T-helper 9 cell (primary cell): ENCODE measurements around the gene NOS1.

ENCODE experiments used
- DNase-seq: peaks from one replicate; pipeline ENCODE4 v3.0.0-alpha.2; 2020

NOS1 gene

DNA sequence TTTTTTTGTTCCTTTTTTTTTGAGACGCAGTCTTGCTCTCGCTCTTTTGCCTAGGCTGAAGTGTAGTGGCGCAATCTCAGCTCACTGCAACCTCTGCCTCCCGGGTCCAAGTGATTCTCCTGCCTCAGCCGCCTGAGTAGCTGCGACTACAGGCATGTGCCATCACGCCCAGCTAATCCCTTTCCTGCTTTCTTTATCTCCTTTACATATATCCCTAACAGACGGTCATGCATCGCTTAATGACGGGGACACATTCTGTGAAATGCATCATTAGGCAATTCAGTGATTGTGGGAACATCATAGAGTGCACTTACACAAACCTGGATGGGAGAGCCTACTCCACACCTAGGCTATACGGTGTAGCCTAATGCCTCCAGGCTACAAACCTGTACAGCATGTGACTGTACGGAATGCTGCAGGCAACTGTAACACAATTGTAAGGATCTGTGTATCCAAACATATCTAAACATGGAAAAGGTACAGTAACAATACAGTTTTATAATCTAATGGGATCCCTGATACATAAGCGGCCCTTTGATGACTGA is 32.8 kb downstream of the NOS1 start:
- DNase-seq = no peak

DNA sequence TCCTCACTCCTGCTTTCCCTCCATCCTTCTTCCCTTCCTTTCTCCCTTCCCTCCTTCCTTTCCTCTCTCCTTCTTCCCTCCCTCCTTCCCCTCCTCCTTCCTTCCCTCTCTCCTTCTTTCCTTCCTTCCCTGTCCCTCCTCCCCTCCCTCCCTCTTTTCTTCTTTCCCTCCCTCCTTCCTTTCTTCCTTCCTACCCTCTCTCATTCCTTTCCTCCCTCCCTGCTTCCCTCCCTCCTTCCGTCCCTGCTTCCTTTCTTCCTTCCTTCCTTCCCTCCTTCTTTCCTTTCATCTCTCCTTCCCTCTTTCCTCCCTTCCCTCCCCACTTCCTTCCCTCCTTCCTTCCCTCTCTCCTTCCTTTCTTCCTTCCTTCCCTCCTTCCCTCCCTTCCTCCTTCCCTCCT is 39.0 kb downstream of the NOS1 start:
- no peak for DNase-seq

DNA sequence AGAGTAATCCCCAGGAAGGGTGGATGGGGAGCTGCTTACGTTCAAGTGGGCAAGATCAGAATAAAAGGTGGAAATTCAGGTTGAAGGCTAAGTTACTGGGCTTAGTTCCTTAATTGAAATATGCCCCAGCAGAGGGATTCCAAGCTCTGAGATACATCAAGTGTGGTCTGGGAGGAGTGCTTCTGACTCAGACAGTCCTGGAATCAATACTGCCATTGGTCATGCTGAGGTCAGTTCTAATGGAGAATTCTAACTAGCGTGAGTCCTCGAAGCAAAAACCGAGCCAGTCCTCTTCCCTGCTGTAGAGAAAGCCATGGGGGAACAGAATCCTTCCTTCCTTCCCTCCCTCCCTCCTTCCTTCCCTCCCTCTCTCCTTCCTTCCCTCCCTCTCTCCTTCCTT is 39.9 kb downstream of the NOS1 start:
- DNase-seq = no peak

DNA sequence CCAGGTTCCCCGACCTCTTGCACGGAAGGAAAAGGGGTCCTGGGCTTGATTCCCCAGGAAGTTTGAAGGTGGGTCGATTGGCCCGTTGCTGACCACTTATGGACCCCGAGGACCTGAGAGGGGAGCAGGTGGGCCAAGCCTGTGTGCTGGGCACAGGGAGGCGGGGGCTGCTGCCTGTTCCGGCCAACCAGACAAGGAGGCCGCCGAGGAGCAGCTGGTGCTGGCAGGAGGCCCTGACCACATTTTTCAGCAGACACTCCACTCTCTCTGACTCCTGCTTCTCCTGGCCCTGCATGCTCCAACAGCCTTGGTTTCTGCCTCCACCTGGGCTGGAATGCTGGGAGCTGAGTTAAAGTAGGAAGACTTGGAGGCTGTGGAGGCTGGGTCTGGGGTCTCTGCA is 42.8 kb downstream of the NOS1 start:
- no peak for DNase-seq

DNA sequence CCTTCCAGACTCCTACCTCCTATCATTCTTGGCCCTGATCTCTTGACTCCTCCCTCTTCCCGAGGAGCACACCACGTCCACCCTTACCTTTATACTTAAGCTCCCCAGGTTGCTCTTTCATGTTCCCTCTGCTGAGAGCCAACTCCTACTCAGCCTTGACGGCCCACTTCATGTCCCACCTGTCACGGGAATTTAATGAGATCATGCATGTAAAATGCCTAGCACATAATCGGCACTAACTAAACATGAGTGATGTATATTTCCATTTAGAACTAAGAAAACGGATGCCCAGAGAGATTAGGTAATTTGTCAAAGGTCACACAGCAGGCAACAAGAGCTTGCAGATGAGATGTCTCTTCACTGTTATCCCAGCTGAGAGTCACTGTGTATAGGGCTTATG is 45.1 kb downstream of the NOS1 start:
- DNase-seq = no peak

DNA sequence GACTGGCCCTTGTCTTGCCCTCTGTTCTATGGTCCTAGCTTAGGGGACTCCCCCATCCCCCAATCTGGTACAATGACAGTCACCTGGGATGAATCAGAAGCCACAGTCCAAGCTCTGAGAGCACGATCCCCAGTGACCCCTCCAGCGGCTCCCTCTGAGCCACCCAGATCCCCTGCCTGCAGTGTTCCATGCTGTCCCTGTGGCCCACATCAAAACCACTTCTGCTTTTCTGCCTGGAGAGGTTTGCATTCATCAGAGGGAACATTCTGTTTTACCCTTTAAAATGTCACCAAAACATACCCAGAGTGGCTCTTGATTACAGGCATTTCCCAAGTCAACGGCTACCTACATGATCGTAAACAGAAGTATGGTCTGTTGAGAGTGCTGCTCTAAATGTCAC is 47.5 kb downstream of the NOS1 start:
- no peak for DNase-seq

DNA sequence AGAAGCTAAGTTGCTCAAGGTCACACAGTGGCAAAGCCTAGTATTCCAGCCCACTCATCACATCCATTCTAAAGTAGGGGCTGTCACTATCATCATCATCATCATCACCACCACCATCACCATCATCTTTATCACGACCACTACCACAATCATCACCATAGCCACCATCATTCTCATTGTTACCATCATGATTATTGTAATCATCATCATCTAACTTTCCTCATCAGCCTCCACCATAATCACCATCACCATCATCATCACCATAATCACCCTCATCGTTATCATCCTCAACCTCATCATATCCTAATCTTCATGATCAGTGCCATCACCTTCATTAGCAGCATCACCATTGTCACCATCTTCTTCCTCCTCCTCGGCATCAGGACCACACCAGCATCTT is 48.7 kb downstream of the NOS1 start:
- no peak for DNase-seq

DNA sequence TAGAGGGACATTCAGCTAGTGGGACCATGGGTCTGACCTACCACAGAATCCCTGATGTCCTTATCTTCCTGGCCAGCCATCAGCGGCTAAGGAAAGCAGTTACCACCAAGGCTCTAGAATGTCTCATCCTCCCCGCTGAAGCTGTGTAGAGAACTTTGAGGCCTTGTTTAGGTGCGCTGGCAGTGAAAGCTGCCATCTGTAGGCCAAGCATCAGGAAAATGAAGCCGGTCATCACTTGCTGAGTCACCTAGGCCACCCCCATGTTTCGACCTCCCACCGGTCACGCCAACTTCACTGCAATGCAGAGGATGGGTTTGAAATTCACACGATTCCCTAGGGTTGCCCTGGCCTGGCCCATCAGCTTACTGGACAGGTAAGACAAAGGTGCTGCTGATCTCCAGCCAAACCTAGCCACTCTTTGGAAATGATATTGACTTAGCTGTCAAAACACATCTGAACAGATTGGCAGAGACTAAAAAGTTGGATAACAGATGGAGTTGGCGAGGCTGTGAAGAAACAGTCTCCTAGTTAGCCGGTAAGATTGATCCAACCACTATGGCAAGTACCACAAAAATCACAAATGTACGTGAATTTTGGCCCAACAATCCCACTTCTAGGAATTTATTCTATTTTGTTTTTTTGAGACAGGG is 52.0 kb downstream of the NOS1 start:
- no peak for DNase-seq

DNA sequence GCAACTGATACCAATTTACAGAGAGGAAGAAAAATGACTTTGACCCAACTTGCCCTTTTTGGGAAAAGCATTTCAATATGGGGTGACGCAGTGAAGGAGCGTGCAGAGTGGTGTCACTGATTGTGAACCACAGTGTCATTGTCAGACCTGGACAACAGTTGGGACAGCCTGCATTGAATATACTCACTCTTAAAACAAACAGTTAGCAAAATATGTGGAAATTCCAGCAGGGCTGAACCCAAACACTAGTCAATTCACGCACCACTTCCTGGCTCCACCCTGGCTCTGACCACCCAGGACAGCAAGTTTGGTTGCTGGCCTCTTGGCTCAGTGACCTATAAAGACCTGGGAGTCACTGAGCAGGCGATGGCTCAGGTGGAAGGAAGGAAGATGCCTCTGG is 61.3 kb downstream of the NOS1 start:
- no peak for DNase-seq

DNA sequence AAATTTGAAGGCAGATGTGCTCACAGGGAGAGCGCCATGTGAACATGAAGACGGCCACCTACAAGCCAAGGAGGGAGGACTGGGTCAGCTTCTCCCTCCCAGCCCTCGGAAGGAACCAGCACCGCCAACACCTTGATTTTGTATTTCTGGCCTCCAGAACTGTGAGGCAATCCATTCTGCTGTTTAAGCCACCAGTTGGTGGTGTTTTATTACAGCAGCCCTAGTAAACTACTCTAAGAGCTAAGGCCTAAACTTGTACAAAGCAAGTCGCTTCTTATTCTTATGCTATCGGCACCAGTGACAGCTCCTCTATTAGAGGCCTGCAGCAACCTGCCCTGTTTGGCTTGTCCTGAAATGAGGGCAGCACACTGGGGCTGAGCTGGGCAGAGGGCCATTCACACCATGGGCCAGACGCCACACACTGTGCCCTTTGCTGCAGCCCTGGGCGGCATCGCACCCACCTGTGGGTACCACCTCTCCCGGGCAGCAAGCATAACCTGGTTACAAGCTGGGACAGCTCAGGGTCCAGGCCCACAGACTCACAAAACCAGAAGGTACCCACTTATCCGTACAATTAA is 62.7 kb downstream of the NOS1 start:
- DNase-seq = no peak

DNA sequence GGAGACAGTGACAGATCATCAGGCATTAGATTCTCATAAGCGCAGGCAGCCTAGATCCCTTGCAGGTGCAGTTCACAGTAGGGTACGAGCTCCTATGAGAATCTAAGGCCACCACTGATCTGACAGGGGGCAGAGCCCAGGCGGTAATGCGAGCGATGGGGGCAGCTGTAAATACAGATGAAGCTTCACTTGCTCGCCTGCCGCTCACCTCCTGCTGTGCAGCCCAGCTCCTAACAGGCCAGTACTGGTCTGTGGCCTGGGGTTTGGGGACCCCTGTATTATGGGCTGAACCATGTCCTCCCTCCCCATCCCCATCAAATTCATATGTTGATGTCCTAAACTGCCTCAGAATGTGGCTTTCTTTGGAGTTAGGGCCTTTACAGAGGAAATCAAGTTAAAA is 63.2 kb downstream of the NOS1 start:
- DNase-seq = no peak

DNA sequence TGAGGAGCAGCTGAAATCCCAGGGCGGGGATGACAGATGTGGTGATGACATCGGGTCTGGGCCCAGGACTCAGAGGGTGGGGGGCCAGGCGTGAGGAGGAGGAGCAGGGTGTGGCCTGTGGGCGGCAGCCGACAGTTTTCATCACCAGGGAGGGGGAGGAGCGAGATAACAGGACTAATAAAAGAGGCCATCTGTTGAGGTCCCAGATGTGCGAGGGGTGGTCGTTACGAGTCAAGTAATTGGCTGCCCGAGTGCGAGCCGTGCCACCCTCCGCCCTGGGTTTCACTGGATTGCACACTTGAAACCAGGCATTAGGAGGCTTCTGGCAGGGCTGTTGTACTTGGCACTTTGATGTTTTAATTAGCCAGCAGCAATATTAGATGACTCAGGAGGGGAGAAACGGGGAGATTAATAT is 67.2 kb downstream of the NOS1 start:
- DNase-seq = no peak

DNA sequence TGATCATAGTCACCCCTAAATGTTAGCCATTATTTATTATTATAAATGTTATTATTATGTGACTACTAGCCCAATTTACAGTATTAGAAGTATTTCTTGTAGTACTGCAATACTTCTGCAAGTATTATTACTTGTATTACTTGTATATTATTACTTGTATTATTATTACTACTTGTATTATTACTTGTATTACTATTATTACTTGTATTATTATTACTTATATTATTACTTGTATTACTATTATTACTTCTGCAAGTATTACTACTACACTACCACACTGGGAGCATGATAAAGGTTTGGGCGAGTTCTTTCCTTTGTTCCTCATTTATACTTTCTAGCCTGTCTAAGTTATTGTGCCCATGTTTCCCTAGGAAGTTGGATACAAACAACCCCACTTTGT is 67.9 kb downstream of the NOS1 start:
- DNase-seq = no peak

DNA sequence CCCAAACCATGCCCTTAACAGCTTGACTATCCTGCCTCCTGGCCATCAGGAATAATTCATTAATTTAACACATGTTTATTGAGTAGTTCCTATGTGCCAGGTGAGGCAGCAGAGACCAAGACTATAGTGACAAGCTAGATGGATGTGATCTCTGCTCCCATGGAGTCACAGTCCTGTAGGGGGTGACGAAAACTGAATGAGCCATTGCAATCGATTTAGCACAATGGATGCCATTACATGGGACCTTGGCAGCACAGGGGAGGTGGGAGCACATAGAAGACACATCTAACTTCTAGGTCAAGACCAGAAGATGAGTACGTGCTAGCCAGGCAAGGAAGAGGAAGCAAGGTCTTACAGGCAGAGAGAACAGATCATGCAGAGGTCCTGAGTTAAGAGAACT is 68.7 kb downstream of the NOS1 start:
- no peak for DNase-seq

DNA sequence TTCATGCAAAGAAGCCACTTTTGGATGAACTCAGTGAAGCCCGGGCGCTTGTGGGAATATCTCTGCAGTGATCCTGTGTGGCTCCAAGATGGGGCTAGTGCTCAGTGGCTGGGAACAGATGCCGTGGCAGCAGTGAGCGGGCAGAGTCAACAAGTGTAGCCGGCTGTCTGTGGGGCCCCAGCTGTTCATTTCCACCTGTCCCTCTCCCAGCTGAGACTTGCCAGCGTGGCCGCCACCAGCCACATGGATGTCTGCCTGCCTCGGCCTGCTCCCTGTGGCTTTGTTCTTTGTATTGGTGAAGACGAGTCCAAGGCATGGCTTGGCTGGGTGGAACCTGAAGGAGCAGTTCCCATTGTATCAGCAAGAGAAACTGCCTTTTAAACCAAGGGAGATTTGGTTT is 77.3 kb downstream of the NOS1 start:
- DNase-seq = no peak

DNA sequence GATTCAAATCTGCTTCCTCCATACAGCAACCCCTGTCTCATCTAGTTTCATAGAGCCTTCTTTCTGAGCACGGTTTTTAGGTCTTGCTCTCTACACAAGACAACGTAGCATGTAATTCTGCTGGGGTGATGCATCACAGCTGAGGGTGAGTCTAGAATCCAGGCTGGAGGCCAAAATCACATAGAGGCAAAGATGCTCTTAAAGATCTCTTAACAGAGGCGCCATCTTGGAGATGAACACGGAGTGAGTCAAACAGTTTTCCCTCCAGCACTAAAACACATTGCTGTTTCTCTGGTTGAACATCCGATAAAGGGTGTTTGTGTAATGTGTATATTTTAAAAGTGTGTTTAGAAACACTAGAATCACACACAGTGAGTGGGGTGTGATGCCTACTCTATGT is 78.9 kb downstream of the NOS1 start:
- no peak for DNase-seq

DNA sequence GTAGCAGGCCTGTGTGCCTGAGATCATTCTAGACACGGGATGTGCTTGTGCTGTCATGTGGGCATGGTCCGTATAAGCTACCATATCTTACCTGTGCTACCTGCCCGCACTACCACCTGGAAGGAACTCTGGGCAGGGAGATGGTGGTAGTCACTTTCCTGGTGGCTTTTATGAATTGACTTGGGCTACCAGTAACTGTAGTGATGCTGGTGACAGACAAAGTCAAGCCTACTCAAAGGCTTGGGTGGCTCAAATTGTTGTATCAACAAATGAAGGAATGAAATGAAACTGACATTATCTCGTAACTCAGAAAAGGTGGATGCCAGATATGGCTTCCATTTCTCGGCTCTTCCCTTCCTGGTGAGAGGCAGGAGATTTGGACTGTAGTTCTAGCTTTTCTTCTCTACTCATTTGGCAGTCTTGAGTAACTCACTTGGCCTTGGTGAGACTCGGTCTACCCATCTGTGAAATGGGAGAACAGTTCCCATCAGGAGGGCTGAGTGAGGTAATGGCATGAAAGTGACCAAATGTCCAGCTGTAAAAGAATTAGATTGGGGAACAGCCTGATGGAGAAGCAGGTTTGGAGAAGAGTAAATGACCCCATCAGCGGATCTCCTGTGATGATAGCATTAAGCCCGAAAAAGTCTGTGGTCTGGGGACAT is 81.3 kb downstream of the NOS1 start:
- no peak for DNase-seq

DNA sequence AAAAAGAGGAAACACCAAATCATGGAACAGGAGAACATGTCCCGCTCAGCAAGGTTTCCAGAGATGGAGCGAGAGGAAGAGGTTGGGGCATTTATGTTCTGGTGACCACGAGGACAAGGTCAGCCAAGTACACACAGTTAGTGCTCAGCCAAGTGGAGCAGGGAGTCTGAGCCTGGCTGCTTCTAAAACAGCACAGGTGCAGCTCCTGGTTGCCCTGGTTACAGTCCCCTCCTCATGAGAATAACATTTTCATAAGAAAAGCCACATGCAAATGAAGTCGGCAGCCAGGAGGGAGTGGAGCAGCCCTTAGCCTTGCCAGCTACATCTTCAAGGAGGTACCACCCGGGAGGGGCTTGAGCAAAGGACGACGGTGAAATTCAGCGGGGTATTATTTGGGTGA is 81.8 kb downstream of the NOS1 start:
- DNase-seq = no peak

DNA sequence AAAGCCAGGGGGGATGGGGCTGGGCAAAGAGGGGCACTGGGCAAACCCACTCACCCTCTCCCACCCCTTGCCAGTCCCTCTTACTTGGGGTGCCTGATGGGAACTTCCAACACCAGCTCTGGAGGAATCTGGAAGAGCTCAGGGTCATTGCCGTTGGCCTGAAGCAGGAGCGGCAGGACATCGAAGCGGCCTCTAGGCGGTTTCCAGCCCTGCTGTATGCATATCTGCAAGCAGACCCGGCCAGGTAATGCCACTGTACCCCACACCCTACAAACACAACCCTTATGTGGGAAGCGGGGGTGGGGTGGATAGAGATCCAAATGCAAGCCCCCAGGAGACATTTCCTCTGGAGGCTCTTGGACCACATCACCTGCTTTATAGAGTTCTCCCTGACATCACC is 83.6 kb downstream of the NOS1 start:
- DNase-seq = no peak

DNA sequence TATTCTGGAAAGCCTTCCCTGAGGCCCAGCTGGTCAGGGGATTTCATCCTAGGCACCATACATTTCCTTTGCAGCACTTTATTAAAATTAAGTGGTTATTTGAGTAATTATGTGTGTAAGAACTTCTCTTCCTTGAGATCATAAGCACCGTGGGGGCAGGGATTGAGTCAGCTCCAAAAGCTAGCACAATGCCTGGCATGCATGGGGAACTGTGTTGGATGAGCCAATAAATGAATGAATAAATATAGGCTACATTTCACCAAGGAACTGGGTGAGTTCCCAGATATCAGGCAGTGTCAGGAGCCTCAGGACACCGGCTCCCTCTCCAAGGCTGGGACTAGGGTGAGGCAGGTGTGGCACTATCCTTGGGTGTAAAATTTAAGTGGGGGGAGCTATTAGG is 88.3 kb downstream of the NOS1 start:
- no peak for DNase-seq

DNA sequence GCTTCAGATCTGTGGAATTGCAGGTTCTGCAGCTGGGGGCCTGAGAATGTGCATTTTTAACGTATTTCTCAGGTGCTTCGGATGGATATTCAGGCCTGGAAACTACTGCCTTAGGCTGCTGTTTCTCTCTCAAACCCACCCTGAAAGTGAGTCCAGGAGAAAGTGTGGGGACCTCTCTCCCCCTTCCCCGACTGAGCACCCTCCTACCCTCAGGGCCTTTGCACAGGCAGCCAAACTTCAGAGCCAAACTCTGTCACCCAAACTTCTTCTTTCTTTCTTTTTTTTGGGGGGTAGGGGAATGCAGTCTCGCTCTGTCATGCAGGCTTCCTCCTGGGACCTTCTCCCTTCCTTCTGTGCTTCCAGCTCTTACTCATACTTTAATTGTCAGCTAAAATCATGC is 88.7 kb downstream of the NOS1 start:
- no peak for DNase-seq

DNA sequence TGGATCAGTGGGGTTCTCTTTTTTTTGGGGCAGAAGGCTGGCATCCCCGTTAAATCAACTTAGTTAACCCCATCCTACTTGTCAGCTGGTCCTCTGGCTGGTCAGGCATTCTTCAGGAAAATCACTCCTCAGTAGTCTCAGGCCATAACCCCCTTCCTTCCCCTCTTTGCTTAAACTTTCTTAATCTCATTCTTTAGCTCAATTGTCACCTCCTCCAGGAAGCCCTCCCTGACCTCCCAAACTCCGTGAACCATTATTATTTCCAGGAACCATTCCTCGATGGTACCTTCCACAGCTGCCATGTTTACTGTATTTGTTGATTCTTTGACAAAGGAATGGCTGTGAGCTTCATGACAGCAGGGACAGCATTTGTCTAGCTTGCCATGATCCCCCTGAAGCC is 98.7 kb downstream of the NOS1 start:
- DNase-seq = no peak

DNA sequence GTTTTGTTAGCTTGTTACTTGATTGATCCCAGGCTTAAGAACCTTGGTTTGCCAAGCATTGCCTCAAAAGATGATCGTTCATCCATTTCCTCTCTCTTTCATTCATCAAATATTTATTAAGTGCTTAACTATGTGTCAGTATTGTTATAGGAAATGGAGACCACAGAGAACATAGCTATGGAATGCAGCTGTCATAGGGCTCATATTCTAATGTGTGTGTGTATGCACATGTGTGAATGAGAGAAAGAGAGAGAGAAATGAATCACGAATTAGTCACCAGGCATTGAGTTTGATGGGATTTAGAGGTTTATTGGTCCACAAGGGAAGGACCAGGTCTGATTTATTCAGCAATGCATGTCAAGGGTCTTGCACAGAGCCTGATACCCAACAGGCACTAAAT is 100.2 kb downstream of the NOS1 start:
- no peak for DNase-seq

DNA sequence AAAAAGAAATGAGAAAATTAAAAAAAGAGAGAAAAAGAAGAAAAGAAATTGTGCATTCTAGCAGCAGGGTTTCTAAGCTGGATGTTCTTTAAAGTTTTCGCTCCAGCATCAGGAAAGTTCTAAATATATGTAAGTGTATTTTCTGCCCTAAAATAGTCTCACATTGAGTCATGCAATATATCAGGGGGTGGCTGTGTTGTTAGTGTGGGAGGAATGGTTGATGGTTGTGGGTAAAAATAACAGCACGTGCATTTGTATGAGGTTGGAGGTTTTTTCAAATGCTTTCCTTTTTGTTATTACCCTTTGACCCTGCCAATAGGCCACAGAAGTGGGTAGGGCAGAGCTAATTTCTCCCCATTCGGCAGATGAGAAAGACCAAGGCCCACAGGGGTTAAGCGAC is 106.0 kb downstream of the NOS1 start:
- DNase-seq = no peak

DNA sequence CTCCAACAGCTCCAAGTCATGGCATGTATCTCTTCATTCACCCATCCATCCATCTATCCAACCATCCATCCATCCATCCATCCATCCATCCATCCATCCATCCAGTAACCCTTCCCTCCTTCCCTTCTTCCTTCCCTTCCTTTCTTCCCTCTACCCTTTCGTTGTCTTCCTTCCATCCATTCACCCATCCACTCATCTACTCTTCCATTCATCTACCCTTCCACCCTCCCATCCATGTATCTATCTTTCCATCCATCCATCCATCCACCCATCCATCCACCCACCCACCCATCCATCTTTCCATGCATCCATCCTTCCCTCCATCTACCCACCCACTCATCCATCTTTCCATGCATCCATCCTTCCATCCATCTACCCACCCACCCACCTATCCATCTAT is 117.9 kb downstream of the NOS1 start:
- no peak for DNase-seq
